Measurements from ENCODE around the gene BTF3.

Gene BTF3

DNA sequence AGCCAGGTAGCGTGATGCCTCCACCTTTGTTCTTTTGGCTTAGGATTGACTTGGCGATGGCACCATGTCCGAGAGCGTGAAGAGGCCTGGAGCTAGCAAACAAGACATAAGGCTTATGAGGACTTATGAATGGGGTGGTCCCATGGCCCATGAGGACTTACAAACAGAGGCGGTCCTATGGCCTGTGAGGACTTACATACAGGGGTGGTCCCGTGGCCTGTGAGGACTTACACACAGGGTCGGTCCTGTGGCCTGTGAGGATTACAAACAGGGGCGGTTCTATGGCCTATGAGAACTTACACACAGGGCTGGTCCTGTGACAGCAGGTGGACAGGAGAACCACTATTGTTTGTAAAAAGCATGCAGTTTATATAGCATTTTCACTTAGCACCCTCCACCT is 28.4 kb upstream of the BTF3 start:
- no peak for TF ChIP-seq SP1 (IDR thresholded peaks at IDR 0.05)
- ChIA-PET POLR2A (no interaction called here), CTCF (no interaction called here)
- DNase-seq (ENCODE audit: extremely low spot score) = no peak

DNA sequence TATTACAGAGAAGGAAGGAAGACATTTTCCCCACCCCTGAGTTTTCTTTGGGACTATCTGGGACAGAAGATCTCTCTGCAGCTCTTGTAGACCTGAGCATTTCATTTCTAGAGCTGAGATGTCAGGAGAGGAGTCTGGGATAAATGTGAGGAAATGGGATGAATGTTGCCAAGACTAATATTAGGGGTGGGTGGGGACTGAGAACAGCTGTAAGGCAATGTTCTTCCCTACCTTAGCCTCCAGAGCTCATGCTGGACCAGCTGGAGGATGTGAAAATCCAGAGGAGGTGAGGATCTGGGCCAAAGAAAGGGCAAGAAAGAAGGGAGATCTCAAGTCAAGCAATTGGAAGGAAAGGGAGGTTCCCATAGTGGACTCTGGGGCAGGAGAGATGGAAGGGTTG is 26.6 kb upstream of the BTF3 start:
- no peak for TF ChIP-seq ZNF384 (IDR thresholded peaks at IDR 0.05)
- TF ChIP-seq FOXK2 (IDR thresholded peaks at IDR 0.05) = no peak
- TF ChIP-seq FOXM1 (IDR thresholded peaks at IDR 0.05; ENCODE audit: borderline replicate concordance) = no peak
- TF ChIP-seq SP1 (IDR thresholded peaks at IDR 0.05) = no peak
- TF ChIP-seq ARNT (IDR thresholded peaks at IDR 0.05) = no peak
- TF ChIP-seq, protein P1, sequence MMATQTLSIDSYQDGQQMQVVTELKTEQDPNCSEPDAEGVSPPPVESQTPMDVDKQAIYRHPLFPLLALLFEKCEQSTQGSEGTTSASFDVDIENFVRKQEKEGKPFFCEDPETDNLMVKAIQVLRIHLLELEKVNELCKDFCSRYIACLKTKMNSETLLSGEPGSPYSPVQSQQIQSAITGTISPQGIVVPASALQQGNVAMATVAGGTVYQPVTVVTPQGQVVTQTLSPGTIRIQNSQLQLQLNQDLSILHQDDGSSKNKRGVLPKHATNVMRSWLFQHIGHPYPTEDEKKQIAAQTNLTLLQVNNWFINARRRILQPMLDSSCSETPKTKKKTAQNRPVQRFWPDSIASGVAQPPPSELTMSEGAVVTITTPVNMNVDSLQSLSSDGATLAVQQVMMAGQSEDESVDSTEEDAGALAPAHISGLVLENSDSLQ (IDR thresholded peaks at IDR 0.05) = no peak
- no peak for TF ChIP-seq ELF4 (IDR thresholded peaks at IDR 0.05)
- TF ChIP-seq BHLHE40 (IDR thresholded peaks at IDR 0.05; ENCODE audit: borderline replicate concordance) = no peak
- no peak for TF ChIP-seq TARDBP (IDR thresholded peaks at IDR 0.05)
- TF ChIP-seq HDGF (IDR thresholded peaks at IDR 0.05; ENCODE audit: borderline replicate concordance) = no peak
- TF ChIP-seq NFRKB (IDR thresholded peaks at IDR 0.05) = no peak
- no peak for TF ChIP-seq SUZ12 (IDR thresholded peaks at IDR 0.05)
- no peak for TF ChIP-seq FOXA1 (IDR thresholded peaks at IDR 0.05)
- TF ChIP-seq LEF1 (IDR thresholded peaks at IDR 0.05; ENCODE audit: borderline replicate concordance) = no peak
- TF ChIP-seq L3MBTL2 (conservative IDR thresholded peaks at IDR 0.05) = no peak
- no peak for DNase-seq (ENCODE audit: extremely low spot score)
- CTCF ChIA-PET = interaction anchor here (1.0 kb wide), 1 partner anchor 17 kb away, joined by 4 read pairs; no protein-coding TSS in a partner anchor
- POLR2A ChIA-PET = no interaction called here

DNA sequence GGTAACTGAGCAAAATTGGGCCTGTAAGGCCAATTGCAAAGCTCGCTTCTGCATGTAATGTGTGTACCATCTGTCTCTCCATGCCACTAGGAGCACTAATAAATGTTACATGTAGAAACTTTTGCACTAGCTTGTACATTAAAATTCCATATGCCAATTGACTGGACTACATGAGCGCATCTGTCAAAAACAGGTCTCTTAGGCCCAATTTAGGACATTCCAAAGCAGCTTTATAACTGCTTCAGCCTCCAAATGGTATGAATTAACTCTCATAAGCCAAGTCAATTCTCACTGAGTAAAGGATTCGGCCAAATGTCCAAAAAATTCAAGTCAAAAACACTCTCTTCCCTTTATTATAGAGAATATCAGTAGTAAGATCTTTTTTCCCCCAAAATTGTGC is 26.1 kb upstream of the BTF3 start:
- CTCF ChIA-PET = interaction anchor here (1.0 kb wide), 1 partner anchor 17 kb away, joined by 4 read pairs; no protein-coding TSS in a partner anchor

DNA sequence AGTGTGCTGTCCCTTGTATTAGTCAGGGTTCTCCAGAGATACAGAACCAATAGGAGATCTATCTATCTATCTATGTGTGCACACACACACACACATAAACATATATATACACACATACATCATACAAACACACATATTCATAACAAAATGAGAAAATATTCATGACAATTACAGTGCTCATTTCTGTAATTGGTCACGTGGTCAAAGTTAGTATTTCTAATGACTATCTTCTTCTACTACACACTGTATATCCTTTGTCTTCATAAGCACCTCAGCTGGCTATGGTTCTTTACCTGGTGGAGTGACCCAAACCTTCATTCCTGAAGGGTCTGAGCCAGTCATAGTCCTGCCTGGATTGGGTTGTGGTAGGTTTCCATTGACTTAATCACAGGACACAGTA is 17.7 kb upstream of the BTF3 start:
- ChIA-PET POLR2A (no interaction called here), CTCF (no interaction called here)
- DNase-seq (ENCODE audit: extremely low spot score) = no peak
- TF ChIP-seq CTBP1 (IDR thresholded peaks at IDR 0.05; ENCODE audit: borderline replicate concordance) (no peak), FOXM1 (IDR thresholded peaks at IDR 0.05; ENCODE audit: borderline replicate concordance) (no peak), ZNF384 (IDR thresholded peaks at IDR 0.05) (no peak), HDGF (IDR thresholded peaks at IDR 0.05; ENCODE audit: borderline replicate concordance) (no peak), NFRKB (IDR thresholded peaks at IDR 0.05) (no peak), FOXA1 (IDR thresholded peaks at IDR 0.05) (no peak), FOXK2 (IDR thresholded peaks at IDR 0.05) (no peak), ELF4 (IDR thresholded peaks at IDR 0.05) (no peak), ARNT (IDR thresholded peaks at IDR 0.05) (no peak), SUZ12 (IDR thresholded peaks at IDR 0.05) (no peak), SP1 (IDR thresholded peaks at IDR 0.05) (no peak)
- TF ChIP-seq, protein P1 (IDR thresholded peaks at IDR 0.05) = no peak

More for the DNA sequence above, 26.1 kb upstream of the BTF3 start:
- no peak for DNase-seq (ENCODE audit: extremely low spot score)
- POLR2A ChIA-PET = no interaction called here
- TF ChIP-seq ZNF384 (IDR thresholded peaks at IDR 0.05) (no peak), SP1 (IDR thresholded peaks at IDR 0.05) (no peak), FOXK2 (IDR thresholded peaks at IDR 0.05) (no peak), L3MBTL2 (conservative IDR thresholded peaks at IDR 0.05) (no peak), SUZ12 (IDR thresholded peaks at IDR 0.05) (no peak), FOXM1 (IDR thresholded peaks at IDR 0.05; ENCODE audit: borderline replicate concordance) (no peak)
- TF ChIP-seq, protein P1 (IDR thresholded peaks at IDR 0.05) = no peak

DNA sequence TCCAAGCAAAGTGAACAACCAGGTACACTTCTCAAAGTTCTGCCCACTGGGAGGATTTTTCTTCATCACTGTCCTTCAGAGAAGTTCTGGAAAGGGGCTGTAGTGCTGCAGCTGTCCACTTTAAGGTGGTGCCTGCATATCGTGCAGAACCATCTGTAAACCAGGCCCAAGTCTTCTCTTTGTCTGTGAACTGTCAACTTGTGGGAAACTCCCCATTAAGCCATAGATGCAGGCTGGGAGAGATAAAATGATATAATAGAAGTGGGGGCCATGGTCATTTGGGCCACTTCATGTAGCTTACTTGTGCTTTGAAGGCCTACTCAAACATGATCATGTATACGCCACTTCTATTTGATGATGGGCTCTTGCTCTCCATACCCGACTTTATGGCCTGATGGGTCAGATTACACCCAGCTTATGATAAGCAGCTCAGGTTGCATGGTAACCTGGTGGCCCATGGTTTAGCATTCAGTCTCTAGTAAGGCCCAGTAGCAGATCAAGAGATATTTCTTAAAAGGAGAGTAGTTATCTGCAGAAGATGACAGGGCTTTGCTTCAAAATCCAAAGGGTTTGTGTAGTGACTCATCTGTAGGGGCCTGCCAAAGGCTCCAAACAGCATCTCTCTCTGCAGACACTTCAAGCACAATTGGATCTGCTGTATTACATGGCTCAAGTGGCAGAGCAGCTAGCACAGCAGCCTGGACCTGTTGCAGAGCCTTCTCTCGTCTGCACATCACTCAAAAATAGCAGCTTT is 15.7 kb upstream of the BTF3 start:
- ChIA-PET POLR2A (no interaction called here), CTCF (no interaction called here)
- DNase-seq (ENCODE audit: extremely low spot score) = no peak
- TF ChIP-seq ZNF384 (IDR thresholded peaks at IDR 0.05) (no peak), SP1 (IDR thresholded peaks at IDR 0.05) (no peak), ARNT (IDR thresholded peaks at IDR 0.05) (no peak)

DNA sequence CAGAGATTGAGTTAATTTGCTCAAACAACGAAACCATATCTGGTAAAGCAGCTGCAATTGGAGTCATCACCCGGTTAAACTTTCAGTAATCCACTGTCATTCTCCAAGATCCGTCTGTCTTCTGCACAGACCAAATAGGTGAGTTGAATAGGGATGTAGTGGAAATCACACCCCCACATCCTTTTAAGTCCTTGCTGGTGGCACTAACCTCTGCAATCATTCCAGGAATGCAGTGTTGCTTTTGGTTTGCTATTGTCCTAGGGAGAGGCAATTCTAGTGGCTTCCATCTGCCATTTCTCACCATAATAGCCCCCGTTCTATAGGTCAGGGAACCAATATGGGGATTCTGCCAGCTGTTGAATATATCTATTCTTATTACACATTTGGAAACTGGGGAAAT is 14.6 kb upstream of the BTF3 start:
- POLR2A ChIA-PET = no interaction called here
- CTCF ChIA-PET = interaction anchor here (0.9 kb wide), 1 partner anchor 388 kb away, joined by 3 read pairs; no protein-coding TSS in a partner anchor
- no peak for DNase-seq (ENCODE audit: extremely low spot score)
- no peak for TF ChIP-seq NFRKB (IDR thresholded peaks at IDR 0.05)
- TF ChIP-seq LEF1 (IDR thresholded peaks at IDR 0.05; ENCODE audit: borderline replicate concordance) = no peak
- no peak for TF ChIP-seq BHLHE40 (IDR thresholded peaks at IDR 0.05; ENCODE audit: borderline replicate concordance)
- TF ChIP-seq, protein P1 (IDR thresholded peaks at IDR 0.05) = no peak
- no peak for TF ChIP-seq ELF4 (IDR thresholded peaks at IDR 0.05)
- TF ChIP-seq TARDBP (IDR thresholded peaks at IDR 0.05) = no peak
- TF ChIP-seq FOXA1 (IDR thresholded peaks at IDR 0.05) = no peak
- TF ChIP-seq FOXM1 (IDR thresholded peaks at IDR 0.05; ENCODE audit: borderline replicate concordance) = no peak
- TF ChIP-seq SUZ12 (IDR thresholded peaks at IDR 0.05) = no peak
- no peak for TF ChIP-seq FOXK2 (IDR thresholded peaks at IDR 0.05)
